Ecto neural progenitor cell (in vitro differentiated cells): ENCODE data around the gene ST3GAL5.

Experiments used
- DNase-seq: peaks from one replicate; pipeline ENCODE4 v3.0.0-alpha.2; 2018; ENCODE audit warnings: low spot score

The ST3GAL5 gene

GRCh38 chr2:85790032-85790431 is 98.8 kb downstream of the ST3GAL5 start:
- DNase-seq = no peak

- no peak for DNase-seq
These were observed 99.5 kb downstream of the ST3GAL5 start for GRCh38 chr2:85789271-85789670.

- DNase-seq = no peak
These were observed 100.2 kb downstream of the ST3GAL5 start for GRCh38 chr2:85788603-85789002.

- DNase-seq = no peak
These were observed 100.8 kb downstream of the ST3GAL5 start for GRCh38 chr2:85787981-85788340.

DNA sequence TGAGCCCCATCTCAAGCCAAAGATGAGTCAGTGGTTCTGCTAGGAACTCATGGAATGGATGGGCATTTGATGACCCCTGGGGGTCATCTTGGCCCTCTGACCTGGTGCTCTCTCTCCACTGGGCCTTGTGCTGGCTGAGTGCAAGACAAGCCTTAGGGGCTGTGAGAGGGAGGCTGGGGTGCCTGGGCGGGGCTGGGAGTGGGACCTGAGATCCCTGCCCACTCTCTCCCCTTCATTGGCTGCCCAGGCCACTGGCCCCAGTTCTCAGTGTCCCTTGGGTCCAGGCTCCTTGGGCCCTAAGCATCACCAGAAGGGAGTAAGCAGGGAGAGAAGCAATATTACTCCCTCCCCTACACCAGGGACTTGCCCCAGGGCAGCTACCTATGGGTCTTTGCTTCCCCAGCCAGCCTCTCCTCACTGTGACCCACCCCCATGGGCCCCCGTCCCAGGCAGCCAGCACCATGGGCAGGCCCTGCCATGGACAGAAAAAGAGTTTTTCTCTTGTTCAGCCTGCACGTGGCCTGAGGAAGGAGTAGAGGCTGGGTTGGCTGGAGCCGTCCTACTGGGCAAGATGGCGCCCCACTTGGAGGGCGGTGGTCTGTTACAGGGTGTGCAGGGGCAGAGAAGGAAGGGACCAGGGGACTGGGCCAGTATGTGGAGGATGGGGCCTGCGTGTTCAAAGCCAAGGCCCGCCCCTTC is 101.4 kb downstream of the ST3GAL5 start:
- no peak for DNase-seq
